ENCODE results near the gene TRPM4. TPM values are rescaled to one million over a fixed set of nuclear protein-coding genes. Genes with fewer than 3 reads are reported as not detected.
"Not testable (repeated sequence)": the region's sequence is repeated elsewhere in the genome, so short reads cannot be mapped to it uniquely, and the experiment has no call there.

The TRPM4 gene
- total and polyA plus RNA-seq, 2 experiments from 2014 or later = 7.0 to 20.5 TPM

DNA sequence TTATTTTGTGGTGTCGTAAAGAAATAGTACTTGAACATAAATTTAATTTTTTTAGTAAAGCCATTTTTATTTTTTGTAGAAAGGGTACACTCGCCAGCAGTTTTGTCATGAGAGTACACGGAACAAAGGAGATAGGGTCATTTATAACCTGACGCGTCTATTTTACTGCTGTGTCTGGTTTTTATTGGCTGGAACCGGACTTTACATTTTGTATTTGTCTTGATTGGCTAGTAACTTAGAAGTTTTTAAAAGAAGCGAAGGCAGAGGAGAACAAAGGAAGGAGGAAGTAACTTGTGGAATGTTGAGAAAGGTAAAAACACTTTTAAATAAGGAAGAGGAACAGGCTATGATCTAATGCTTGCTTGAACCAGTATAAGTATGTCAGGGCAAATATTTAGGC, 43.5 kb downstream of the TRPM4 start:
- Histone ChIP-seq H3K4me1 (ENCODE audit: insufficient read depth) (no peaks in the 10 kb centered on the region), H3K4me2 (no peak overlapping the region), H4K20me1 (ENCODE audit: insufficient read depth, poor library complexity, severe bottlenecking) (no peaks in the 10 kb centered on the region), H3K27ac (no peak overlapping the region), H3K79me2 (no peaks in the 10 kb centered on the region), H3K4me3 (no peak overlapping the region), H3K9me2 (replicated peaks; ENCODE audit: insufficient read depth) (no peaks in the 10 kb centered on the region), H3K36me3 (replicated peaks; ENCODE audit: insufficient read depth, low read depth) (no peaks in the 10 kb centered on the region), H3K9me3 (ENCODE audit: low read depth) (no peaks in the 10 kb centered on the region), H2AFZ (no peak overlapping the region), H3K27me3 (no peaks in the 10 kb centered on the region)
- no peak for DNase-seq (ENCODE audit: low spot score)
- TF ChIP-seq CTCF (IDR thresholded peaks at IDR 0.05; ENCODE audit: poor library complexity) (no peak), EZH2phosphoT487 (IDR thresholded peaks at IDR 0.05; ENCODE audit: low read depth, severe bottlenecking, unreplicated experiment) (no peak)
- WGBS (ENCODE audit: low lambda C conversion rate, missing lambda C conversion rate) = 79% methylated on average over 7 of the region's 7 CpGs

- Histone ChIP-seq H3K36me3 (replicated peaks; ENCODE audit: insufficient read depth, low read depth) (no peaks in the 10 kb centered on the region), H4K20me1 (ENCODE audit: insufficient read depth, poor library complexity, severe bottlenecking) (no peaks in the 10 kb centered on the region), H3K4me2 (no peak overlapping the region), H3K79me2 (no peaks in the 10 kb centered on the region), H3K4me3 (no peak overlapping the region), H3K27me3 (no peaks in the 10 kb centered on the region), H2AFZ (no peak overlapping the region), H3K9me3 (ENCODE audit: low read depth) (no peaks in the 10 kb centered on the region), H3K9me2 (replicated peaks; ENCODE audit: insufficient read depth) (no peaks in the 10 kb centered on the region), H3K27ac (no peak overlapping the region), H3K4me1 (ENCODE audit: insufficient read depth) (no peaks in the 10 kb centered on the region)
- WGBS (ENCODE audit: low lambda C conversion rate, missing lambda C conversion rate) = 92% methylated on average over 7 of the region's 7 CpGs
- TF ChIP-seq CTCF (IDR thresholded peaks at IDR 0.05; ENCODE audit: poor library complexity) (no peak), EZH2phosphoT487 (IDR thresholded peaks at IDR 0.05; ENCODE audit: low read depth, severe bottlenecking, unreplicated experiment) (no peak), EZH2 (IDR thresholded peaks at IDR 0.05; ENCODE audit: borderline replicate concordance) (no peak)
- no peak for DNase-seq (ENCODE audit: low spot score)
Measured at GRCh38 chr19:49205114-49205513, 47.5 kb downstream of the TRPM4 start.

GRCh38 chr19:49209502-49209901, 51.9 kb downstream of the TRPM4 start:
- H3K27me3 ChIP-seq; H3K4me2 ChIP-seq; H3K79me2 ChIP-seq; H3K9me3 ChIP-seq (ENCODE audit: low read depth); H4K20me1 ChIP-seq (ENCODE audit: insufficient read depth, poor library complexity, severe bottlenecking); H3K4me3 ChIP-seq; H3K27ac ChIP-seq; H2AFZ ChIP-seq; H3K4me1 ChIP-seq (ENCODE audit: insufficient read depth); H3K9me2 ChIP-seq (replicated peaks; ENCODE audit: insufficient read depth); DNase-seq (ENCODE audit: low spot score); H3K36me3 ChIP-seq (replicated peaks; ENCODE audit: insufficient read depth, low read depth): not testable (repeated sequence)
- WGBS (ENCODE audit: low lambda C conversion rate, missing lambda C conversion rate) = 83% methylated on average over 4 of the region's 4 CpGs

- Histone ChIP-seq H3K36me3 (replicated peaks; ENCODE audit: insufficient read depth, low read depth) (no peaks in the 10 kb centered on the region), H3K79me2 (no peaks in the 10 kb centered on the region), H3K27me3 (no peaks in the 10 kb centered on the region), H3K9me3 (ENCODE audit: low read depth) (no peaks in the 10 kb centered on the region), H3K9me2 (replicated peaks; ENCODE audit: insufficient read depth) (no peaks in the 10 kb centered on the region), H2AFZ (no peak overlapping the region), H4K20me1 (ENCODE audit: insufficient read depth, poor library complexity, severe bottlenecking) (no peaks in the 10 kb centered on the region), H3K4me3 (no peak overlapping the region), H3K4me1 (ENCODE audit: insufficient read depth) (no peaks in the 10 kb centered on the region), H3K4me2 (peak overlapping the region; percentile 41), H3K27ac (no peak overlapping the region)
- TF ChIP-seq CTCF (IDR thresholded peaks at IDR 0.05; ENCODE audit: poor library complexity) (no peak), EZH2 (IDR thresholded peaks at IDR 0.05; ENCODE audit: borderline replicate concordance) (no peak), EZH2phosphoT487 (IDR thresholded peaks at IDR 0.05; ENCODE audit: low read depth, severe bottlenecking, unreplicated experiment) (no peak)
- WGBS (ENCODE audit: low lambda C conversion rate, missing lambda C conversion rate) = 56% methylated on average over 47 of the region's 50 CpGs
- peak; percentile 62 for DNase-seq (ENCODE audit: low spot score)
Measured at GRCh38 chr19:49210108-49210900, 52.7 kb downstream of the TRPM4 start.

All from hepatocyte (in vitro differentiated cells).